SK-N-MC (cell line): ENCODE results near the gene CAV2.

Experiments
- EZH2 ChIP-seq: fragments of 200-600 bp; sonication (generic); IDR thresholded peaks from one replicate; pipeline ENCODE4 v1.6.1; 2017; ENCODE audit warnings: antibody characterized with exemption
- POLR2AphosphoS5 ChIP-seq: IDR thresholded peaks from 2 replicates; pipeline ENCODE4 v1.6.1; 2012; ENCODE audit warnings: mild to moderate bottlenecking, low read depth, low read length, borderline replicate concordance

DNA sequence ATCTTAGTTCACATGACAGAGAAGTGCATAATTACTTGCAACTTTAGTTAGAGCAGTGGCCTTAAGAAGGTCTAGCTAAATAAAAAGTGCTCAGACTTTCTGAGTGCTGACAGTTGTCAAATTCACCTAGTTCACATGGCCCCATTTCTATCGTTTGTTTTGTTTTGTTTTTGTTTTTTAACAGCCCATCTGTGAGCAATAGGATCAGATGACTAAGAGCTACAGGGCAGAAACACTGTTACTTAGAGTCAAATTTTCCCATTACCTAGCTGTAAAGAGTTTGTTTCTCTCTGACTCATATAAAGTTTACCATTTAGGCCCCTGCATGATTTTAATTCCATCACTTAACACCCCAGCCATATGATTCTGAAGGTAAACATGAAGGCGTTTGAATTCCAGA is 44.1 kb downstream of the CAV2 start:
- no peak for TF ChIP-seq POLR2AphosphoS5
- no peak for TF ChIP-seq EZH2
